Activated CD4-positive, CD25-positive, alpha-beta regulatory T cell treated with anti-CD3 and anti-CD28 coated beads, Interleukin-2, amount 50 U/mL, for 24 hours (primary cell): Measurements from ENCODE around the gene HK1.
A peak's percentile ranks its signal among the peaks of the same experiment; 100 is the strongest.
"Not testable (repeated sequence)": the region's sequence is repeated elsewhere in the genome, so short reads cannot be mapped to it uniquely, and the experiment has no call there.

Experiments used
- ATAC-seq, 2 donors: fragments of 150-1000 bp; cut with Tn5 transposase; one replicate each; pipeline ENCODE4 v1.10.0; 2021; ENCODE audit warnings: mild to moderate bottlenecking in 1 of 2, moderate library complexity in 1 of 2

HK1 gene

DNA sequence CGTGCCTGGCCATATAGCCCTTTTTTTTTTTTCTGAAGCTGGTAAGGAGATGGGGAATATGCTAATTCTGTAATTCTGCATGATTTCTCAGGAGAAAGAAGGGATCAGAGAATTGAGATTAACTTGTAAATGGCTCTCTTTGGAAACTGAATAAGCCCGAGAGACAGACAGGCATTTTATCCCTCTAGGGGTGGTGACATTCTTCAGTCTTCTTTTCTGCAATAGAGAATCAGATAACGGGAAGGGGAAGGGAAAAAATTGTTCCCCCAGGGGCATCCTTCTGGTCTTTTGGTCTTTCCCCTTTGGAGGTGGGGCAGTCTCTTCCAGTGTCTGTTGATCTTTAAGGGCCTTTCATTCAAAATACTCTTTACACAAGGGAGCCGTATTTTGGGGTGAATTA, 34.2 kb downstream of the HK1 start:
- ATAC-seq = no peak

DNA sequence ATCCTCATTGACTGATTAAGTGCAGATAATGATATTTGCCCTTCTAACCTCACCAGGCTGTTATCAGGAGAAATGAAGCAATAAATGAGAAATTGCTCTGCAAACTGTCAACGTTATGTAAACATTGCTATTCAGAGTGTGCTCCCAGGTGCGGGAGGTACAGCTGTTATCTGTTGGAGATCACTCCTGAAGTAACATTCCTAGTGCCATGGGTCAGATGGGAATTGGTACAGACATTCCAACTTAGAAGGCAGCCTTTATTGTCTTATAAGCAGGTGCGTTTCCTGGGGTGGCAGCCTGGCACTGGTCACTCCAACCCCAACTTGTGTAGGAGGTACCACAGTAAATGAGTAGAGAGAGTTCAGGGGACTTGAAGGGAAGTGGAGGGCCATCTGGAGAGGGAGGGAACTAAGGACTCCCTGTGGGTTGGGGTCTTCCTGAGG, 36.8 kb downstream of the HK1 start:
- ATAC-seq = no peak

DNA sequence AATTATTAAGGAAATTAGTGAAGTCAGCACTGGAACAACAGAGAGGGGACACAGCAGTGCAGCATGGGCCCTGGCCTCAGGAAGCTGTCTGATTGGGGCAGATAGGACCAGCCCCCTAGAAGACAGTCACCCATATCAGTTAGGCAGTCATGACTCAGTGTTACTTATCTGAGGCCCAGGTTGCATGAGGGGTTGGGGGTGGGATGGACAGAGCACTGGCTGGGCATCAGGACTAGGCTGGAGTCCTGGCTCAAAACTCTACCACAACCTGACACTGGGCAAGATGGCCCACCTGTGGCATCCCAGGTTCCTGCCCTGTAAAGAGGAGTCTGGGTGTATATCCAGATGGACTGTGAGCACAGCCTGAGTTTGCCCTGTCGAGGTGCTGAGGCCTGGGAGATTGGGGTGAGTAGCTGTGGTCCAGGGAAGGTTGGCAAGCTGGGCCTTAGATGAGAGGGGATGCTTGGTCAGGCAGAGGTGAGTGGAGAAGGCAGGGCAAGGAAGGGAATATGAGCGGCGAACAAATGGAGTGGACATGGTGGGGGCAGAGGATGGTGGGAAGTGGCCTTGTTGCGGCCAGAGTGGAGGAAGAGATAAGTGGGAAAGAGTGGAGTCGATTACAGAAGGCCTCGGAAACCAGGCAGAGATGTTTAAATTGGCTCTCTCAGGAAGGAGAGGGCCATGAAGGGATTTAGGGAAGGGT, 37.5 kb downstream of the HK1 start:
- ATAC-seq = no peak

DNA sequence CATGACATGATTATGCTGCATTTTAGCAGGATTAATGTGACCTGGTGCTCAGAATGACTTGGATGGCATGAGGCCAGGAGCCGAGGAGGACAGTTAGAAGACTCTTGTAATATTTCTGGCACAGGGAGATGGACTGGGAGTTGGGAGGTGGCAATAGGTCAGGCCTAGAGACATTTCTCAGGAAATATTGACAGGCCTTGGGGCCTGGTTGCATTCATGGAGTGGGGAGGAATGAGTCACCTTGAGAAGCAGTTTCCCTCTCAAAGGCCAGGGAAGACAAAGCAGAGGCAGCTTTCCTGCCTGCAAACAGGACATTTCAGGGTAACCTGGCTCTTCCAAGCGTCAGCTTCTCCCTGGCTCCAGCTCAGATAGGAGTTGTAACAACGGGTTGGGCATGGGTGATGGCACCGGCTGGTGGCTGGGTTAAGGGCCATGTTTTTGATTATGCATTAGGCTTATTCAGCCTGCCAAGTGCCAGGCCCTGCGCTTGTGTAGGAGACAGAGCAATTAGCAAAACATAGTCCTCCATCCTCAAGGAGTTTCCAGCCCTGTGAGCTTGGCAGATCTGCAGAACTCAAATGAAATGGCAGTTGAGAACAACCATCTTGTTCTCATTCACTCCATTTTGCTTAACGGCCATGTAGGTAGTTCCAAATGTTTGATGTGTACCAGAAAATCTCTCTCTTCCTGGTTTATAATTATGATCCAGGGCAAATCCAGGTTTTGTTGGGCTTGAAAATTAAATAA, 38.2 kb downstream of the HK1 start:
- ATAC-seq = no peak

DNA sequence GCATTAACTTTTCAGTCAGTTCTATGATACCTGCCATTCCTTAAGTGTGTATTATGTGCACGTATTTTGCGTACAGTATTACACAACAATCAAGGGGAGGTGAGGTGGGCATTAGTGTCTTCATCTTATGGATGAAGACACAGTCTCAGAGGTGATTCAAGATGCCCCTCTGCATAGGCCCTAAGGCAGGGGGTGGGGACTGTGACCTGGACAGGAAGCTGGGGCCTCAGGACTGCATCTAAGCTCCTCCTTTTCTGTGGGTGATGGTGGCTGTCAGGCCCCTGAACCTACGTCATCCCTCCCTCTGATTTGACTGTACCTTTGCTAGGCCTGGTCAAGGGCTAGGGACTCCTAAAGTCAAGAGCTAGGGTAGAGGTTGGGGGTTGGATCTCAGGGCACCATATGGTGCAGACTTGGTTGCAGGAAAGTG, 38.9 kb downstream of the HK1 start:
- ATAC-seq = no peak

DNA sequence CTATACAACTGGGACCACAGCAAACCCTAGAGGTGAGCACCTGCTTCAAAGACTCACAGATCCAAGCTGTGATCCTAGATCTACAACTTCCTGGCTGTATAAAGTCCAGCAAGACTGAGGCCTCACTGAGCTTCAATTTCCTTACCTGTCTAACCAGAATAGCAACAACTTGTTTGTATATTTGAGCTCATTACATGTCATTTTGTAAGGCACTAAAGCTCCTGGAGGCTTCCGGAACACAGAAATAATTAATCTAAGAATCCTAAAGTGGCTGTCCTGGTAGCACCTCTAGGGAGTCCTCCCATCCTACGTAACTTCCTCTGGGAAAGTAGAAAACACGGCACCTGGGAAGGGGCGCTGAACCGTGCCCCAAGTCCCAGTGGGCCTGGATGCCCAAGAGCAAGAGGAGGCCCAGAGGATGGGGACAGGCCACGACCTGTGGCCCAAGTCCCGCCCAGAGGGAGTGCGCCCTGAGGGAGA, 39.4 kb downstream of the HK1 start:
- no peak for ATAC-seq

DNA sequence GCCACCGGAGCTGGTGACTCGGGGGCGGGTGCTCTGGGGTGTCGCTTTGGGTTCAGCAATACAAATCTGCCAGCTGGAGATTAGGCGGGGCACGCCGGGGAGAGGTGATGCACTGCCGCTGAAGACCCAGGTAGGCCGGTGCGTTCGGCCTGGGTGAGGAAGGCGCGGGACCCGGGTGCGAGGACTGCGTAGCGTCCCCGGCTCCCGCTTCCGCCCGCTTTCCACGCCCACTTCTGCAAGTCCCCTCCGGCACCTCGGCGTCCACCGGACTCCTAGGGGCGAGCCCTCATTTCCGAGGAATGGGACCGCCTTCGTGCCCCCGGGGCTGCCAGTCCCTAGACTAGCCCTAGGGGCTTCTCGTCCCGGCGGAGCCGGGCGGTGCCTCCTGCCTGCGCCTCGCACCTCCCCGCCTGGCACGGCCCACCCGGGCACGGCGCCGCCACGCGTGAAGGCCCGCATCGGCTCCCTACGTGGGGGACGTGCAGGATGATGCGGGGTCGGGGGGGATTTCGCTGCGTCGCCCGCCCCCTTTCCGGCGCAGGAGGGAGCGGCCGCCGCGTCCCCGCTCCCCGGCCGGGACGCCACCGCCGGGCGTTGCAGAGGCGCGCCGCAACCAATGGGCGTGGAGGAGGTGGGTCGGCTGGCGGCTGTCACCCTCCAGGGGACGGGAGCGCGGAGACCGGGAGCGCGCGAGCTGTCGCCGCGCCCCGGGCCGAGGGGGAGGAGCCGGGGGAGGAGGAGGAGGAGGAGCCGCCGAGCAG, 40.0 kb downstream of the HK1 start:
- ATAC-seq = peak; percentile 91 to 92

DNA sequence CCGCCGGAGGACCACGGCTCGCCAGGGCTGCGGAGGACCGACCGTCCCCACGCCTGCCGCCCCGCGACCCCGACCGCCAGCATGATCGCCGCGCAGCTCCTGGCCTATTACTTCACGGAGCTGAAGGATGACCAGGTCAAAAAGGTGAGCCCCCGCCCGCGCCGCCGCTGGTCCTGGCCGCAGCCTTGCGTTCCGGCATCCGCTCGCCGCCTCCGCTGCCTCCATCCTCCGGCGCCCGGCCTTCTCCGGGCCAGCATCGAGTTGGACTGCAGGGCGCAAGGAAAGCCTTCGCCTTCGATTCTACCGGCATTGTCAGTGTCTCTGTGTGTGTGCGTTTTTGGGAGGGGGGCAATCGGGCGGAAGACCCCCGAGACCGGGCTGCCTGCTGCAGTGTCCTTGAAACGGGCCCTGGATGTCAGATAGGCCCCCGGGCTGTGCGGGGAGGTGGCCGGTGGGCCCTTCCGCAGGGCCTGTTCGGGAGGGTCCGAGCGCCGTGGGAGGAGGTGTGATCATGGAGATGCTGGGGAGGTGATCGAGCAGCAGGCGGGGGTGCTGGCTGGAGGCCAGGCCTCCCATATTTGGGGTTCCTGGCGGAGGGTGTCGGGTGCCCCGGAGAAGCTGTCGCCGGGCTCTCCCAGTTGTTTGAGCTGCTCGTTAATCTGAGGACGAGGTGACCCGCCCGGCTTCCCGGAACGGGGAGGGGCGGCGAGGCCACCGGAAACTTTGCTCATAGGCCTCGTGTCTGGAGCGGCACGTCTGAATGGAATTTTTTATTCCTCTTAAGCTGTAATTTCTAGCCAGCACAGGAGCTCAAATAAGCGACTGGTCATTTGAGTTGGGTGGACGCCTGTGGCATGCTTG, 40.8 kb downstream of the HK1 start:
- ATAC-seq = peak; percentile 29 to 40

DNA sequence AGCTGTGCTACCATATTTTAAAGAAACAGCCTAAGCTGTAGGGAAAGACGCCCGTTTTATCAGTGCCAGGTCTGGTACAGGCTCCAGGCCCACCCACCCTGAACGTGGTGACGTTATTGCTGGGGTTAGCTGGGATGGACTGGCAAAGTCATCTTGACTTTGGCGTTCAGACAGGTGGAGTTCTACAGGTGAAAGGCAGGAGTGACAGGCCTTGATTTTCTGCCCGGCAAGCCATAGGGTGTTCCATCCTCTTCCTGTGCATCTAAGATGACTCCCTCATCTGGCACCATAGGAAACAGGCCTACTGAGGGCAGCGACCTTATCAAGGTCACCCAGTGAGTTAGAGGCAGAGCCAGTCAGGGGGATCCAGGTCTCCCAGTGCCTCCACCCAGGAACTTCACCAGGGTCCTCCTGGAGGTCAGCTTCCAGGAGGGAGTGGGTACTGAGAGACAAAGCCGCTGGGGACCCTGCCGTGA, 41.6 kb downstream of the HK1 start:
- no peak for ATAC-seq

DNA sequence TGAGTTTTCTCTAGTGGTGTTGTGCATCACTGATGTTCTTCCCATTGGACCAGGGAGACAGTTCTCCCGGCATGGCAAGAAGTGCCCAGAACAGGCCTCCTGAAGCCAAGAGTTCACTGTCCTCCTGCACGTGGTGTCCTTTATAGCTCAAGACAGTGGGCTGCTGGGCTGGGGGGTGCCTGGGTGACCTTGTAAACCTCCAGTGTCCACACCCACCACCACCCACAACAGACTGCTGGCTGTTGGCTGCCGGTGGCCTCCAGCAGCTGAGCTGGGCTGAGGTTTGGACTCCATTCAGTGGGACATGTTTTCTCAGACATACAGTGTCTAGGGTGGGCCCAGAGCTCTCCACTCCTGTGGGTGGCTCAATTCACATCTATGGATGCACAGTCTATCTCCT, 42.2 kb downstream of the HK1 start:
- ATAC-seq = no peak

DNA sequence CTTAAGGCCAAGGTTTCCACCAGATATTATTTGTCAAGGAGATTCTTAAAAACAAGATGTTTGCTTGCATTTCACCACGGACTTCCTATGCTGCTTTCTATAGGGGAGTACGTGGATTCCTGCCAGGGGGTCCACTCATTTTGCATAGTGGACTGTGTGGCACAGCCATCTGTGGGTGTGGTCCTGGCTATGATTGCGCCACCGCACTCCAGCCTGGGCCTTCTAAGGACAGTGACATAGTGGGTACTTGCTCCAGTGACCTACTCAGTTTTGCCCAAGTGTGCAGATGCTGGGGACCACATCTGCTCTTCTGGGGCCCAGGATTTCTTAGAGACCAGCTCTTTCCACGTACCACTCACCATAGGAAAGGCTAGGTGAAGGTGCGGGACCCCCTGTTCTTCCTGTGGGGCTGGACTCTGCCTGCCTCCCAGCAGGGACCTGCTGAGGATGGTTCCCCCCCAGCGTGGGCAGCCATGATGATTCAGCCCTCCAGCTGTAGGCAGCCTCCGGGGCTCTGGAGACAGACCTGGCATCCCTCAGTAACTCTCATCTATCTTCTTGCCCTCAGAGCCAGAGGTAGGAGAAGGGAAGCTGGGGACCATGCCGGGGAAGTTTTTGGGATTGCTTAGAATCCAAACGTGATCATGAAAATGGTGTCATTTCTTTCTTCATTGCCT, 42.9 kb downstream of the HK1 start:
- ATAC-seq = no peak

DNA sequence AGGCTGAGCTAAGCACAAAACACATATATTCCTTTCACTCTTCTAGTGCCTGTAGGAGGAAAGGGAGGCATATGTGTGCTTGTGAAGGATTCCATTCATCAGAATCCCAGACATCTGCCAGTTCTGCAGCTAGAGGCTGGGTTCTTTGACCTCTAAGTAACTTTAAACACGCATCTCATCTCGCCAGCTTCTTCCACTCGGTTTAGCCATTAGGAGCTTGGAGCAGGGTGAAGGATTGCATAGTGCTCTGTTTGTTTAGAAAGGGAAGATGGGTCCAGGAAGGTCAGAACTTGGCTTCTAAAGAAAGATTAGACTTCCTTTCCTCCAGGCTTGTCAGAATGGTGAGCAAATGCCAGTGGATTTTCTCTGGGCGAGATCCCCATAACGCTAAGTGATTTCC, 43.6 kb downstream of the HK1 start:
- ATAC-seq = no peak

DNA sequence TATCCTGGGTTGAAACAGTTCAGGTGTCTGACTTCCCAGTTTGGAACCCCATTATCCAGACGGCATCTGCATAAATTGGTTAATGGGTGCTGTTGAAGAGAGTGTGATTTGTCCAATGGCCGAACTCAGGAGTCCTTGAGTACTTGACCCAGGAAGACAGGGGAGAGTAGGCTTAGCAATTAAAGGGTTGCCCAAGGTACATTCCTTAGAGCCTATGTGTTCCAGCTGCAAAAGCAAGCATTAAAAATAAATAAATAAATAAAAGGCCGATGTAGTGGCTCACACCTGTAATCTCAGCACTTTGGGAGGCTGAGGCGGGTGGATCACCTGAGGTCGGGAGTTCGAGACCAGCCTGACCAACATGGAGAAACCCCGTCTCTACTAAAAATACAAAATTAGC, 44.0 kb downstream of the HK1 start:
- ATAC-seq = not testable (repeated sequence)

DNA sequence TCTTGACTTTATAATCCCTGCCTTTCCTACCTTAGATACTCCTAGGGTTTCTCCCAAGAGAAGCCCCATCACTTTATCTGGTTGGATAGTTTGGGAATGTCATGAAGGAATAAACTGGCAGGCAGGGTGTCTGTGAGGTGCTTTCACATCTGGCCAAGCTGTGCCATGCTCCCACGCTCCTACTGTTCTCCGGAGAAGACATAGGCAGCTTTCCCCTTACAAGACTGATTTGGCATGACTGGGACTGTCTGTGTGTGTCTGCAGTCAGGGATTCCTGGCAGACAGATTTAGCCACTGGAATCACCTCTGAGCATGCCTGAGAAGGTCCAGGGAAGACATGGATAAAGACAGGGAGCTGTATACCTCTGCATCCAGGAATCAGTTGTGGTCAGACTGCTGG, 45.3 kb downstream of the HK1 start:
- ATAC-seq = no peak

DNA sequence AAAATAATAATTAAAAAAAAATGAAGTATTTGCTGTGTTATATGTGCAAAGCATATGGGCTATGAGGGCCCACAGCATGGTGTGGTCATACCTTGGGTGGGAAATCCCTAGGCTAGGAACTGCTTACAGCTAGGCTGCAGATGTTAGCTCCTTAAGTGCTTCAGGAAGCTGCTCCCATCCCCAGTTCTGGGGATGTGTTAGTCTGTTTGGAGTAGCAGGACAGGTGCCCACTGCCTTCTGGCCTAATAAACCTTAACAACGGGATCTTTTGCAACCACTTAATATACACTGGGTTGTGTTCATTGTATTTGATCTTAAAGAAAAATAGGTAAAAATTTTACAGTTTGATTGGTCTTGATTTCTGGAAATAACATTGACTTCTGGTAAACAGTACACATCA, 46.3 kb downstream of the HK1 start:
- ATAC-seq = no peak

DNA sequence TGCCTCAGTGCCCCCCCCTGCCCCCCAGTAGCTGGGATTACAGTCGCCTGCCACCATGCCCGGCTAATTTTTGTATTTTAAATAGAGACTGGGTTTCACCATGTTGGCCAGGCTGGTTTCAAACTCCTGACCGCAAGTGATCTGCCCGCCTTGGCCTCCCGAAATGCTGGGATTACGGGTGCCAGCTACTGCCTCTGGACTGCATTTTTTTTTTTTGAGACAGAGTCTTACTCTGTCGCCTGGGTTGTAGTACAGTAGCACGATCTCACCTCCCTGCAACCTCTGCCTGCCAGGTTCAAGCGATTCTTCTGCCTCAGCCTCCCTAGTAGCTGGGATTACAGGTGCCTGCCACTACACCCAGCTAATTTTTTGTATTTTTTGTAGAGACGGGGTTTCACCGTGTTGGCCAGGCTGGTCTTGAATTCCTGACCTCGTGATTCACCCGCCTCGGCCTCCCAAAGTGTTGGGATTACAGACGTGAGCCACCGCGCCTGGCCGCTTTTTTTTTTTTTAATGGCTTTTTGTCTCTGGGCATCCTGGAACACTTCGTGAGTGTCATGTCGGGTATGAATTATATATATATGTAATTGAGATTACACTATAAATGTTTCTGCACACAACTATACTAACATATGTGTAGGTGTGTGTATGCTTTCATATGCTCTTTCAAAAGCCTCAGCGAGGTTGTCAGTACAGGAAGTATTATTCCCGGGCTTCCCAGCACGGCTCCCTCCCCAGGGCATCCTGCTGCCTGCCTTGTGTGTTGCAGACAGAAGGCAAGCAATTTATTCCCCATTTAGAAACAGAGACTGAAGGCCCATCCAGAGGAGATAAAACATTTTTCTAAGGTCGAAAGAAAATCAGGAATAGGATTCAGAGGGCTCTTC, 47.6 kb downstream of the HK1 start:
- not testable (repeated sequence) for ATAC-seq

DNA sequence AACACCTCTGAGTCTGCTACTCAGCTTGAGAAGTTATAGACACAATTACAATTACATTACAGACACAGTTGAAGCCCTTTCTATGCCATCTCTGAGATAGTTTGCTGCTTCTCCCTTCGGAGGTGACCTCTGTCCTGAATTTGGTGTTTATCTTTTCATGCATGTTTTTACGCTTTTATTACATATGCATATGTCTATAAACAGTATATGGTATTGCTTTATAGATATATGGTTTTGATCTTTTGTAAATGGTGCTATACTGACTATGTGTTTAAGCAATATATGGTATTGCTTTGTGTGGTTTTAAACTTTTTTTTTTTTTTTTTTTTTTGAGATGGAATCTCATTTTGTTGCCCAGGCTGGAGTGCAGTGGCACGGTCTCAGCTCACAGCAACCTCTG, 48.4 kb downstream of the HK1 start:
- no peak for ATAC-seq

DNA sequence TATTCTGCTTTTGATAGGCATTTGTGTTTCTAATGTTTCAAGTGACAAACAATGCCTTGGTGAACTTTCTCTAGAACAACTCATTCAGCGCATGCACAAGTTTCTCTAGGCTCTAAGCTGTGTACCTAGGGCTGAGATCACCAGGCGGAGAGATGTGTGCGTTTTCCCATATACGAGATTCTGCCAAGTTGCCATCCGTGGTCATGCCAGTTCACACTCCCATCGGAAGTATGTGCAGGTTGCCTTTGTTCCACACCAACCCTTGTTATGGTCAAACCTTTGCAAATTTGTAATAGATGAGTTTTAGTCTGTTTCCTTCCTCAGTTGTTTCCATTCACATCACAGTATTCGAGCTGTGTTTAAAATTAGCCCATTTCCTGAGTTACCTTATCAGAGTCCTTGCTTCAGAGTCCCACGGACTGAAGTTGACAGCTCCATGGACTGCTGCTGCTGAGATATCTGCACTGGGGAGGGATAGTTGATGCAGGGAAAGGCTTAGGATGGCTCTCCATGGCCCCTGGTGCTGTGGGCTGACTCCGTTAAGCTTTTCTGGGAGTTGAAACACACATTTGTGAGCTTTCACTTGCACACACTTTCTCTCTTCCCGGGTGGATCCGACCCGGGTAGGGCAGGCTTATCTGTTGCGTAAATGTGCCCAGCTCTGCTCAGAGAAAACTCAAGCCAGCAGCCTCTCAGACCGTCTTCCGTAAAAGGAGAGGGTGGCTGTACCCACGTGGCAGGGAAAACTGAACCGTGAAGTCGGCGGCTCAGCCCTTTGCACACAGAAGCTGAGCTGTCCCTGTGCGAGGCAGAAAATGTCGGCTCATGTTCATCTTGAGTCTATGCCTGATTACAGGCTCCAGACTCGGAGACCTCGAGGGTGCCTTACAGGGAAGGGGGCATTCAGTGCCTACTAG, 49.4 kb downstream of the HK1 start:
- ATAC-seq = peak; percentile 74 to 77

DNA sequence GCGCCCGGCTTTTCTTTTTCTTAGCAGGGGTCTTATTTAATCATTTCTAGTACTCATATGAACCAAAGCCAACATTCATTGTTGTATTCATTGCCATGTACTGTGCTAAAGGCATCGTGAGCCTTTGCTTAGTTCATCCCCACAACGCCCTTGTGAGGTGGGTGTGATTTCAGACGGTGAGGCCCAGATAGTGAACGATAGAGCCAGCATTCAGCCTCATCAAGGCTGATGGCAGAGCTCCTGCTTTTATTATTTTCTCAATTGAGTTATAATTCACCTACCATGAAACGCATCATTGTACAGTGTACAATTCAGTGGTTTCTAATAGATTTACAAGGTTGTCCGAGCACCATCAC, 50.1 kb downstream of the HK1 start:
- ATAC-seq = peak; percentile 31 to 36

DNA sequence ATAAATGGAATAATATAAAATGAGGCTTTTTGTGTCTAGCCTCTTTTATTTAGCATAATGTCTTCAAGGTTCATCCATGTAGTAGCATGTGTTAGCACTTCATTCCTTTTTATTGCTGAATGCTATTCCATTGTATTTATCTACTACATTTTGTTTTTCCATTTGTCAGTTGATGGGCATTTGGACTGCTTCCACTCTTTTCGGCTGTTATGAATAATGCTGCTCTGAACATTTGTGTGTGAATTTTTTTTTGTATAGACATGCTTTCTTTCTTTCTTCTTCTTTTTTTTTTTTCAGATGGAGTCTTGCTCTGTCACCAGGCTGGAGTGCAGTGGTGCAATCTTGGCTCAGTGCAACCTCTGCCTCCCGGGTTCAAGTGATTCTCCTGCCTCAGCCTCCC, 50.6 kb downstream of the HK1 start:
- ATAC-seq = not testable (repeated sequence)
